Measurements from ENCODE around the gene TAF10. TPM values are rescaled to one million over a fixed set of nuclear protein-coding genes. Genes with fewer than 3 reads are reported as not detected.

Gene TAF10
- total RNA-seq, 1 donor from 2014 or later: 150 TPM

DNA sequence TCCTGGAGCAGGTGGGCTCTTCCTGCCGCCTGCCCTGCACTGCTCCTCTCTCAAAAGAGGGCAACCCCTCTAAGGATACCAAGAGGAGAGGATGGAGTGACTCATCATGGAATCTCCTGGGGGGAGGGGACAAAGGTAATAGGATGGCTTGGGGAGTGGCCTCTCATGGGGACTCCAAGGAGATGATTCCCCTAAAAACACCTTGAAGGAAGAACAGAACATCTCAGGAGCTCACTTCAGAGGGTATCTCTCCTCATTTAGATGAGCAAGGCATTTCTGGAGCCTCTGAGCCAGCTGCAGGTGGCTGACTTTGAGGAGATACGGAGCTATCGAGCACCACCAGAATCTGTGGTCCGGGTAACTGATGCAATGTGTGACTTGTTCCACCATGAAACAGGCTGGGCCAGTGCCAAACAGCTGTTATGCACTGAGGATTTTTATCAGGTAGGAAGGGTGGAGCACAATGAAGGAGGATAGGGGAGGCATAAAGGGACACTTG lies 48.8 kb downstream of the TAF10 start:
- intact Hi-C loops (cut with micrococcal nuclease): no loop called here

DNA sequence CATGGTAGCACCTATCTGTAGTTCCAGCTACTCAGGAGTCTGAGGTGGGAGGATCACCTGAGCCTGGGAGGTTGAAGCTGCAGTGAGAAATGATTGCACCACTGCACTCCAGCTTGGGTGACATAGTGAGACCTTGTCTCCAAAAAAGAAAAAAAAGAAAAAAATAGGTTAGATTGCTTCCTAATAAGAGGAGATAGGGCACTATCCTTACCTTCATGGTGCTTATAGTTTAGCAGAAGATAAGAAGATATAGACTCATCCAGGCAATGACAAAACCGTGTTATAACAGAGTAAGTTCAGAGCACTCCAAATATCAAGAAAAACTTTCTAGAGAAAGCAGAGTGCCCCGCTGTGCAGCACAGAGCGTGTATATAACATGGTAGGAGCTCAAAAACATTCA lies 50.7 kb downstream of the TAF10 start:
- intact Hi-C loops (cut with micrococcal nuclease): no loop called here

Other genes starting within 250 kb of the TAF10 start
- gene SMPD1, start 221.7 kb downstream of the TAF10 start, total RNA-seq: 50.9 and 52.6 TPM in 2 replicates
- 45.5 and 46.9 TPM in 2 replicates for gene APBB1, start 193.1 kb downstream of the TAF10 start, total RNA-seq
- gene HPX, start 171.2 kb downstream of the TAF10 start, total RNA-seq: 0.51 TPM in 1 of 2 replicates, not detected in the other
- 4.6 and 5.5 TPM in 2 replicates for gene TRIM3, start 138.3 kb downstream of the TAF10 start, total RNA-seq
- gene ARFIP2, start 130.9 kb downstream of the TAF10 start, total RNA-seq: 44.7 and 49.3 TPM in 2 replicates
- 29.4 and 30.9 TPM in 2 replicates for gene TIMM10B, start 130.7 kb downstream of the TAF10 start, total RNA-seq
- gene DNHD1, start 114.9 kb downstream of the TAF10 start, total RNA-seq: 23.2 and 26.1 TPM in 2 replicates
- 27.3 and 28.2 TPM in 2 replicates for gene RRP8, start 8.6 kb downstream of the TAF10 start, total RNA-seq
- 136 and 144 TPM in 2 replicates for gene ILK, start 8.4 kb downstream of the TAF10 start, total RNA-seq
- gene TPP1, start 7.2 kb upstream of the TAF10 start, total RNA-seq: 94.4 and 95.9 TPM in 2 replicates
- 0.32 and 0.37 TPM in 2 replicates for gene DCHS1, start 43.6 kb upstream of the TAF10 start, total RNA-seq
- 51.0 and 62.6 TPM in 2 replicates for gene MRPL17, start 71.1 kb upstream of the TAF10 start, total RNA-seq
- gene OR2AG2, start 159.8 kb upstream of the TAF10 start, total RNA-seq: 0.41 TPM in 1 of 2 replicates, not detected in the other
- not detected in 2 replicates for gene OR2AG1, start 170.8 kb upstream of the TAF10 start, total RNA-seq
- 0.05 and 0.12 TPM in 2 replicates for gene OR6A2, start 187.5 kb upstream of the TAF10 start, total RNA-seq
- gene OR10A5, start 233.5 kb upstream of the TAF10 start, total RNA-seq: not detected in 2 replicates